Uterus (tissue), 4 donors: ENCODE measurements around the gene PLA2G2D. TPM values are rescaled to one million over a fixed set of nuclear protein-coding genes. Genes with fewer than 3 reads are reported as not detected.

Experiments
- DNase-seq, 2 donors: peaks; one replicate each; pipeline ENCODE4 v3.0.0-alpha.2; 2019 to 2020
- H3K27ac ChIP-seq, 2 donors: fragments of 200-600 bp; sonication (generic); 1 replicate in 1 of 2; 2 replicates in 1 of 2; pipeline ENCODE4 v1.5.1; 2016 to 2018
- H3K27me3 ChIP-seq, 2 donors: fragments of 200-600 bp; sonication (generic); one replicate each; pipeline ENCODE4 v1.5.1; 2018 to 2019; ENCODE audit warnings: control low read depth in 1 of 2
- H3K36me3 ChIP-seq, 2 donors: fragments of 200-600 bp; sonication (generic); one replicate each; pipeline ENCODE4 v1.5.1; 2019; ENCODE audit warnings: control low read depth in 1 of 2
- H3K4me1 ChIP-seq, 2 donors: fragments of 200-600 bp; sonication (generic); one replicate each; pipeline ENCODE4 v1.5.1; 2018 to 2019; ENCODE audit warnings: control low read depth in 1 of 2
- H3K4me3 ChIP-seq, 2 donors: fragments of 200-600 bp; sonication (generic); 1 replicate in 1 of 2; 2 replicates in 1 of 2; pipeline ENCODE4 v1.5.1; 2018 to 2019; ENCODE audit warnings: mild to moderate bottlenecking in 1 of 2
- H3K9me3 ChIP-seq, 2 donors: fragments of 200-600 bp; sonication (generic); one replicate each; pipeline ENCODE4 v1.5.1; 2019; ENCODE audit warnings: control low read depth in 1 of 2
- CTCF ChIP-seq, 4 experiments: fragments of 200-600 bp in 2 of 4; fragments of 450-650 bp in 2 of 4; sonication (generic) in 2 of 4; IDR thresholded peaks; one replicate each; pipeline ENCODE4 v1.5.1; 2016 to 2019; ENCODE audit warnings: antibody characterized with exemption in 4 of 4, mild to moderate bottlenecking in 2 of 4, moderate library complexity in 1 of 4
- POLR2A ChIP-seq, 2 donors: fragments of 450-650 bp; IDR thresholded peaks; one replicate each; pipeline ENCODE4 v1.6.1; 2016; ENCODE audit warnings: antibody characterized with exemption in 2 of 2, mild to moderate bottlenecking in 1 of 2, moderate library complexity in 1 of 2
- intact Hi-C: fragments of 100-400 bp; cut with DNase I; formaldehyde crosslinking; loops from one replicate; pipeline ENCODE4 v1.15.1; 2023; ENCODE audit warnings: low total_unique reads
- total RNA-seq, 4 donors: library from RNA; depleted of rRNA in 3 of 4; stranded (reverse); fragments of >200 nt in 3 of 4; gene quantifications; one replicate each; pipeline versions ENCODE4 v1.1.0 to v1.2.4, GENCODE V29; 2014 to 2023
- donor health status: DM: yes; HTN: yes; CAD: no.

PLA2G2D gene
- total RNA-seq, 4 donors from 2014 or later, result not detected

DNA sequence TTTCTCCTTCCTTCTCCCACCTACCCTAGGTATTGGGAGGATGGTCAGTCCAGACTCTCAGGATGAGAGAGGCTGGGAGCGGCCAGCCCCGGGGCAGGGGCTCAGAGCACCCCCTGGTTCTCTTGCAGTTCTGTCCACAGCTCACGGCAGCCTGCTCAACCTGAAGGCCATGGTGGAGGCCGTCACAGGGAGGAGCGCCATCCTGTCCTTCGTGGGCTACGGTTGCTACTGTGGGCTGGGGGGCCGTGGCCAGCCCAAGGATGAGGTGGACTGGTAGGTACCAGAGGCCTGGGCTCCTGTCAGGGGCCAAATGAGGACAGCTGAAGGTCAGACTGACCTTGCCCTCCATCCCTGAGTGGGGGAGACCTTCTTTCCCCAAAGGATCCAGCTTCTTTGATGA, 24.0 kb upstream of the PLA2G2D start:
- Histone ChIP-seq H3K36me3 (no peaks in the 10 kb centered on the region), H3K27me3 (no peaks in the 10 kb centered on the region), H3K27ac (no peak overlapping the region), H3K4me1 (no peaks in the 10 kb centered on the region), H3K4me3 (no peak overlapping the region), H3K9me3 (no peaks in the 10 kb centered on the region)
- DNase-seq, result no peak
- intact Hi-C loops, result no loop called here
- TF ChIP-seq CTCF (IDR thresholded peaks at IDR 0.05) (no peak), POLR2A (IDR thresholded peaks at IDR 0.05) (no peak)

DNA sequence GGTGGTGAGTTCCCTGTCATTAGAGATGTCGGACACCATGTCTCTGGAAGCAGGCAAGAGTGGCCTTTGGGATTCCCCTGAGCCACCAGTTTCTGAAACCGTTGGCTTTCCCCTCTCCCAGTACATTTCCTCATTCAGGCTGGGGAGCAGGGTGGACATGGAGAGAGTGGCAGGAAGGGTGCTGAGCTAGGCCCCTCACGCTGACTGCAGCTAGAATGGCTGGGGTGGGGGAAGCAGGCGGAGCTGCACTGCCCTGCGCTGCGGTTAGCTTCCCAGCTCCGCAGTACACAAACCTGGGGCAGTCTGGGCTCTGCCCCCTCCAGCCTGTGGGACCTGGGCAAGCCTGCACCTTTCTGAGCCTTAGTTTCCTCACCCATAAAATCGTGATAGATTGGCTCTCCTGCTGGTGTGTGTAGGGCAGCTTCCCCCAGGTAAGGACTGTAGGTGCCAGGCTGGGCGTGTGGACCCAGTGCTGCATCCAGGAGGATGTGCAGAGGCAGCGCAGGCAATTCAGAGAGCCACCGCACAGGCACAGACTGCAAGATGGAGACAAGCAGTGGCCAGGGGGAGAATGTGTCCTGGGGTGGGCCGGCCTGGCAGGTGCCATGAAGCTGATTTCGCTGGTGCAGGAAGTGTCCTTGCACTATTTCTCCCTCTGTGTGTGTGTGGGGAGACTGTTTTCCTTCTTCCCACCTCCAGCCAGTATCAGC, 22.8 kb upstream of the PLA2G2D start:
- Histone ChIP-seq H3K27ac (no peak overlapping the region), H3K36me3 (no peaks in the 10 kb centered on the region), H3K9me3 (no peaks in the 10 kb centered on the region), H3K27me3 (no peaks in the 10 kb centered on the region), H3K4me1 (no peaks in the 10 kb centered on the region), H3K4me3 (no peak overlapping the region)
- no peak for DNase-seq
- TF ChIP-seq POLR2A (IDR thresholded peaks at IDR 0.05) (no peak), CTCF (IDR thresholded peaks at IDR 0.05) (no peak)
- intact Hi-C loops, result no loop called here

DNA sequence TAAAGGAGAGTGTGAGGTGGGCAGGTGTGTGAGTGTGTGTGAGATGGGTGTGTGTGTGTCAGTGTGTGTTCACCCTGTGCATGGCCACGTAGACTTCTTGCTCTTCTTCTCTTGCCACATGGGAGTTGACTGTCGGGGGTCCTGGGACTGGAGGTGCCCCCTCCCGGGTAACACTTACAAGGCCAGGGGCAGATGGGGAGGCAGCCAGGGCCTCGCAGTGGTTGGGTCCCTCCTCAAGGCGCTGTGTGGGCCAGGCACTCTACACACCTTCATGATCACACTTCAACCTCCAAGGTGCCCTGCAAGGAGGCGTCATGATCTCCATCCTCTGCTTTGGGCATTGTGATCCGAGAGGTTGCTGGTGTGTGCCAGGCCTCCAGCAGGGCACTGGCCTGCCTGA, 22.1 kb upstream of the PLA2G2D start:
- TF ChIP-seq POLR2A (IDR thresholded peaks at IDR 0.05), result no peak
- TF ChIP-seq CTCF (IDR thresholded peaks at IDR 0.05), result no peak
- no peaks in the 10 kb centered on the region for H3K4me1 ChIP-seq
- intact Hi-C loops, result no loop called here
- no peak overlapping the region for H3K27ac ChIP-seq
- no peaks in the 10 kb centered on the region for H3K27me3 ChIP-seq
- no peaks in the 10 kb centered on the region for H3K36me3 ChIP-seq
- DNase-seq, result no peak
- H3K9me3 ChIP-seq, result no peaks in the 10 kb centered on the region
- no peak overlapping the region for H3K4me3 ChIP-seq

DNA sequence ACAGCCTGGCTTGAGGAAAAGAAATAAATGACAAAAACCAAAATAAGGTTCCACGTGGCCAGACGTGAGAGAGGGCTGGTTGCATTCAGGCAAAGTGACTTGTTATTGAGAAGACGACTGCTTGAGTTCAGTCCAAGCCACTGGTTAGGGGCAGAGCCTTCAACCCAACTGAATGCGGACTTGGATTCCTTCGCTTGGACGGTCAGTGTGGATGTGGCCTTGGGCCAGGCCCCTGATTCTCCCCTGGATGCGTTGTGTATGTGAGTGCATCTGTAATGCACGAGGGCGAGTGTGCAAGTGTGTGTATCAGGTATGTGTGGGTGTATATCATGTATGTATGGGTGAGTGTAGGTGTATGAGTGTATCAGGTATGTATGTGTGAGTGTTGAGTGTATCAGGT, 21.7 kb upstream of the PLA2G2D start:
- H3K4me3 ChIP-seq, result no peak overlapping the region

More for the DNA sequence above, 21.7 kb upstream of the PLA2G2D start:
- DNase-seq, result no peak
- TF ChIP-seq POLR2A (IDR thresholded peaks at IDR 0.05) (no peak), CTCF (IDR thresholded peaks at IDR 0.05) (no peak)
- H3K36me3 ChIP-seq, result no peaks in the 10 kb centered on the region
- no peaks in the 10 kb centered on the region for H3K4me1 ChIP-seq
- H3K27me3 ChIP-seq, result no peaks in the 10 kb centered on the region
- H3K27ac ChIP-seq, result no peak overlapping the region
- intact Hi-C loops, result no loop called here
- no peaks in the 10 kb centered on the region for H3K9me3 ChIP-seq
